Measurements from ENCODE around the gene HYAL3.
A peak's percentile ranks its signal among the peaks of the same experiment; 100 is the strongest.

HYAL3 gene

GRCh38 chr3:50322386-50323091 is 23.3 kb upstream of the HYAL3 start, which contains the start of gene HYAL2:
TSS of gene HYAL2 (minus strand) at chr3:50322745. CDS start at chr3:50320489, 2,256 bp downstream.
- TF ChIP-seq CTCF (IDR thresholded peaks at IDR 0.05) (no peak), ZFX (IDR thresholded peaks at IDR 0.05; ENCODE audit: borderline replicate concordance) (no peak)
- H3K27ac ChIP-seq, result peak within 1 kb of the TSS; percentile 85

- TF ChIP-seq CTCF (IDR thresholded peaks at IDR 0.05) (no peak; the same call in 1 of the 2 replicates), ZFX (IDR thresholded peaks at IDR 0.05; ENCODE audit: borderline replicate concordance) (no peak)
- H3K27ac ChIP-seq, result peak overlapping the region; percentile 85
Observed at GRCh38 chr3:50322115-50322385, 22.8 kb upstream of the HYAL3 start.

DNA sequence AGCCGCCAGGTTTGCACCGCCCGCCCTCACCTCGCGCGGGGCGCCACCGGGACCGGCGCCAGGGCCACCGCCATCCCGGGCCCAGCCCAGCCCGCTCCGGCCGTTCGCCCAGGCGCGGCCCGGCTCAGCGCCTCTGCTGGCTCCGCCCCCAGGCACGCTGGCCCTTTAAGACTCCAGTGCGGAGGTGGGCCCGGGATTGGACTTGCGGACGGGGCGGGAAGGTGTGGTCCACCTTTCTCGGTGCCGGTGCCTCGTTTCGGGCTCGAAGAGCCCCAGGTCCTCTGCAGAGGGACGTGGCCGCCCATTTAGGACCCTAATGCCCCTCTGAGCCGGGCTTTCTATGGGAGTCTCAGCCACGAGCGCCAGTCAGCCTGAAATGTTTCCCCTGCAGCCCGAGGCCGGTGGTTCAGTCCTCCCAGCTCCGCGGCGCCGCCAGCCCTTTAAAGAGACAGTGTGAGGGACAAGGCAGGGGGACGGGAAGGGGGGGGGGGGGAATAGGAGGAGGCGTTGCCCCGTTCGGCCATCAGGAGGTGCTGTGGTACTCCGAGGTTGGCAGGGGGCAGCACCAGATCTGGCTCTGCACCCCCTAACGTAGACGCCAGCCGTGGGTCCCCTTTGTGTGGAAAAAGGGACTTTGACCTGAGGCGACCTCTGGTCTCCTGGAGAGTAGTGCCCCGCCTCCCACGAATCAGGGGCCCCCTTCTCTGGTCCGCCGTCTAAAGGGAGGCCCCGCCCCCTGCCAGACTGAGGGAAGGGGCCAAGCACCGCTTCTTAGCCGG is 22.3 kb upstream of the HYAL3 start:
- TF ChIP-seq CTCF (IDR thresholded peaks at IDR 0.05) (peak; percentile 73), ZFX (IDR thresholded peaks at IDR 0.05; ENCODE audit: borderline replicate concordance) (no peak)
- H3K27ac ChIP-seq, result peak overlapping the region; percentile 85

DNA sequence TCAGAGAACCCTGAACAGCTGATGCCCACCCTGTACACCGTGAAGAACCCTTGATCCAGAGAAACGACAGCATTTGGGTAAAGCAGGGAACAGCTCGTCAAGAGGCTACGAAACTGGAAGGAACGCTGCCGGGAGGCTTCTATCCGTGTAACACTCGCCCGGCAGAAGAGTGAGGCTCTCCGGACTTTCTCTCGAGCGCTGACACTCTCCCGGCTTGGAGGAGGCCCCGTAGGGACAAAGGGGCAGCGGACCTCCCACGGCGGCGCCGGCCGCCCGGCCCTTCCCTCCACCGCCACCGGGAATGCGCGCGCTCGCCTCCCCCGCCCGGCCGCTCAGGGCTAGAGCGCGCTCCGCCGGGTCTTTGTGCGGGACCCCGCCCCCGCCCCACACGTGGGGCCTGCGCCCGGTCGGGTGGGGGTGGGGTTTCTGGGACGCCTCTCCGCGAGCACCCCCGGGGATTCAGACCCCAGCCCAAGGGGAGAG is 21.7 kb upstream of the HYAL3 start:
- H3K27ac ChIP-seq, result peak overlapping the region; percentile 85

GRCh38 chr3:50319894-50320625 is 20.9 kb upstream of the HYAL3 start:
- H3K27ac ChIP-seq, result peak overlapping the region; percentile 85
- TF ChIP-seq ZFX (IDR thresholded peaks at IDR 0.05; ENCODE audit: borderline replicate concordance) (no peak), CTCF (IDR thresholded peaks at IDR 0.05) (no peak; the same call in 1 of the 2 replicates)

More for the DNA sequence above, 21.7 kb upstream of the HYAL3 start:
- TF ChIP-seq ZFX (IDR thresholded peaks at IDR 0.05; ENCODE audit: borderline replicate concordance) (no peak), CTCF (IDR thresholded peaks at IDR 0.05) (no peak)

GRCh38 chr3:50319181-50319893 is 20.1 kb upstream of the HYAL3 start:
- peak overlapping the region; percentile 85; the same call in 1 of the 2 replicates for H3K27ac ChIP-seq
- TF ChIP-seq ZFX (IDR thresholded peaks at IDR 0.05; ENCODE audit: borderline replicate concordance), result no peak
- no peak for TF ChIP-seq CTCF (IDR thresholded peaks at IDR 0.05)
